OCI-M1 (cell line): ENCODE results near the gene RPP25L.

Experiments used
- DNase-seq: peaks from one replicate; lab custom pipeline; 2025; lab: John Stamatoyannopoulos, UW

The RPP25L gene

DNA sequence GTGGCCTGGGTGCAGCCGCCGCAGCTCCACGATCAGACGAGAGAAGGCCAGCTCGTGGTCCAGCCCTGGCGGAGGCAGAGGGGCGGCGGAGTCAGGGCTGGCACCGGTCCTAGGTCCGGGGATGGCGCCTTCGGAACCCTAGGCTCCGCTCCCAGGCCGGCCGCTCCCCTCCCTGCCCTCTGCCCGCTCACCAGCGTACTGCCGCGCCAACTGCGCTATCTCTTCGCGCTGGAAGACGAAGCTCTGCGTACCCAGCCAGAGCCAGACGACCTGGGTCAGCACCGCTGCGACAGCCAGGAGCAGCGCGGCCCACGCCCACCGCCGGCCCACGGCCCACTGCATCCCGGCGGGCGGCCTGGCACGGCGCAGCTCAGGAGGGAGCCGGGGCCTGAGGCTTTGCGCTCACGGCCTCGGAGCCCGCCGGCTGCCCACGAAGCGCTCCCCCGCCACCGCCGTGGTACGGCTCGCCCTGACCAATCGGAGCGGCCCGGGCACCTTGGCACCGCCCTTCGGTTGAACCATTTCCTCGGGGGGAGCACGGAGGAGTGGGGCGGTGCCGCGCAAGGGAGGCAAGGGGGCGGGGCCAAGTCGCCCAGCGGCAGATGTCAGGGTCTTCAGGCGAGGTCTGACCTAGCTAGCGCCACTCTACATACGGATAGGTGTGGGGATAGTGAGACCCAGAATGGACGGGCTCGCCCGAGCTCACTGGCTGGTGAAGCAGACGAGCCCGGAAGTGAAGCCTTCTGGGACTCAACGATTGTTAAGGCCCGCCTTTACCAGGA lies 25.6 kb upstream of the RPP25L start, which contains the start of gene SIGMAR1:
Gene SIGMAR1, minus strand, starts transcription at position 432 of the 782 bp plus-strand sequence. Its CDS starts 90 bp downstream, at position 342.
- DNase-seq: peak; percentile 94

DNA sequence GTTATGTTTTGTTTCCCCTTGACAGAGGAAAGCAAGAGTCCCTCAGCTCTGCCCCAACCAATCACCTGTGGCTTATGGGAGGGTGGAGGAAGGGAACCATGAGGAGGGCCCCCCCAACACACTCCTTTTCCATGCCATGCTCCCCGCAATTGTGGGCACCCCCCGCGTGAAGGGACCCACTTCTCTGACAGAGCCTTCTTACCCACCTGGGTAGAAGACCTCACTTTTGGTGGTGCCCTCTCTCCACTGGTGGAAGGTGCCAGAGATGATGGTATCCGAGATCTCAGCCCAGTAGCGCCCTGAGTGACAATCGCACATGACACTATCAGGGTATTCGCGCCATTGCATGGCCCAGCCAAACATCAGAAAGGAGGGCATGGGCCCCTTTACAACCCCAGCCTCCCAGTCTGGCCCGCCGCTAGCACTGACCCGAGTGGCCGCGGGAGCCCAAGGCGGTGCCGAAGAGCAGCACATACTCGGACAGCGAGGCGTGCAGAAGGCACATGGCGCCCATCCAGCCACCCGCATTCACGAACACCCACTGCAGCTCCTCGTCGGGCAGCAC lies 25.0 kb upstream of the RPP25L start:
- peak; percentile 43 for DNase-seq

DNA sequence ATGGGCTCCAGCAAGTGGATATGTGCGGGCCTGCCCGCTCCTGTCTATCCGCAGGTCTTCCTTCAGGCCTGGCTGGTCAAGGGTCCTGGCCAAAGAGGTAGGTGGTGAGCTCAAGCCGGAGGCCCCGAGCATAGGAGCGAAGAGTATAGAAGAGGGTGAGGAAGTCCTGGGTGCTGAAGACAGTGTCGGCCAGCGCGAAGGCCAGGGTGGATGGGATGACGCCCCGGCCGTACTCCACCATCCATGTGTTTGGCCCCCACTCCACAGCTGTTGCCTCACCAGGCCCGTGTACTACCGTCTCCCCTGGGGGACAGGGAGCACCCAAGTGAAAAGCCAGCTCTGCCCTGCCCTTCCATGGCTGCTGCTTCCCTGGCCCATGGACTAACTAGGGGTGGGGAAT lies 23.7 kb upstream of the RPP25L start:
- no peak for DNase-seq

DNA sequence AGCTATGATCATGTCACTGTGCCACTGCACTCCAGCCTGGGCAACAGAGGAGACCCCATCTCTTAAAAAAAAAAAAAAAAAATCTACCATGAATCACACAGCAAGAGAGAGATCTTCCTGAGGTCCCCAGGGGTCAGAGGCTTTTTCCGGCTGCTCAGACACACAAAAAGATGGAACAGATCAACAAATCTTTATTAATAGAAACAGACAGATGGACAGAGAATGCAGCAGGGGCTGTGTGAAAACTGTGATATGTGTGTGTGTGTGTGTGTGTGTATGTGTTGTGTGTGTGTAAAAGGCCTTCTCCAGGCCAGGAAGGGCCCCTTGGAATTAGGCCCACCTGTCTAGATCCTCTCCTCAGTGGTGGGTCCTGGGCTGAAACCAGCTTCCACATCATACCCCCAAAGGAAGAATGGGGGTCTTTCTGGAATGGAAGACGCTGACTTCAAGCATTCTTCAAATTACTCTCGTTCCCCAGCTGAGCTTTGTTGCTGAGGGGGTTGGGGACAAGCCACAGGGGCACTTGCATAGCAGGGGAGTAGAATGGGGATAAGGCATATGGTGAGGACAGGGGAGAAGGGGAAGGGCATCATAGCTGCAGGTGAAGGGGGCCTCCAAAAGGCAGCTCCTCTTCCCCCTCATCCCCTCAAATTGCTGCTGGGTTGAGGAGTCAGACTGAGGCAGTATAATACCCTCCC lies 22.8 kb upstream of the RPP25L start:
- DNase-seq: no peak

DNA sequence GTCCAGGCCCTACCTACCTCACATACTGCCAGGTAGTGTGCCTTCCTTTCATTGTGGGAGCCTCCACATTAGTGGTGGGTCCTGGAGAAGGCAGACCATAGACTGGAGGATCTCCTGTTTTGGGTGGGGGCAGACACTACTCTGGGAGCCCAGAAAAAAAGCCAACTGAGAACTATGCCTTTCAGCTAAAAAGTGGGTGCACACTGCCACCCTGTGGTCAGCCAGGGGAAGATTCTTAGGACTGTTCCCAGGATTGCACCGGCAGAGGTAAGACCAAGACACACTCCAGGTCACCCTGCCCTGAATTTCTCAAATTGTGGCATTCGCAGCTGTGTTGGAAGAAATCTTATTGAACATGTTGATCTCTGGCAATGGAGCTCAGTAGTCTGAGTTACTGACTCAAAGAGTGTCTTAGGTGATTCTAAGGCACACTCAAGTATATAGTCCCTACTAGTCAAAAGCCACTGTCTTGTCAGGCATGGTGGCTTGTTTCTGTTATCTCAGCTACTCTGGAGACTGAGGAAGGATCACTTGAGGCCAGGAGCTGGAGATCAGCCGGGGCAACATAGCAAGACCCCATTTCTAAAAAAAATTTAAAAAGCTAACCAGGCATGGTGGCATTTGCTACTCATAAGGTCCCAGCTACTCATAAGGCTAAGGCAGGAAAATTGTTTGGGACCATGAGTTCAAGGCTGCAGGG lies 22.1 kb upstream of the RPP25L start:
- peak; percentile 80 for DNase-seq

DNA sequence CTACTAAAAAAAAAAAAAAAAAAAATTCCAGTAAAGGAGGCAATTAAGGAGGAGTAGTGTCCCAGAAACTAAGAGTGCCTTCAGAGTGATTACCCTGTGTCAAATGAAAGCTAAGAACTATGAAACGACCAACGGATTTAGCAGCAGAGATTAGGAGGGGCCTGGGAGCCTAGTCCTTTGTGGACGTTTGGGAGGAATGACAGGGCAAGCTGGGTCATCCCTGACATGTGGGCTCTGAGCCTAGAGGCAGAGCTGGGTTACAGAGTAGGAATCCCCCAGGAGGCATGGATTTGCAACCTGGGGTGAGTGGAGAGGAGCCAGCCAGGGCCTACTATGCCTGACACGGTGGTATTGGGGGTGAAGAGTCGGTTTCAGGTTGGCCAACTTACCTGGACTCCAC lies 21.3 kb upstream of the RPP25L start:
- no peak for DNase-seq

DNA sequence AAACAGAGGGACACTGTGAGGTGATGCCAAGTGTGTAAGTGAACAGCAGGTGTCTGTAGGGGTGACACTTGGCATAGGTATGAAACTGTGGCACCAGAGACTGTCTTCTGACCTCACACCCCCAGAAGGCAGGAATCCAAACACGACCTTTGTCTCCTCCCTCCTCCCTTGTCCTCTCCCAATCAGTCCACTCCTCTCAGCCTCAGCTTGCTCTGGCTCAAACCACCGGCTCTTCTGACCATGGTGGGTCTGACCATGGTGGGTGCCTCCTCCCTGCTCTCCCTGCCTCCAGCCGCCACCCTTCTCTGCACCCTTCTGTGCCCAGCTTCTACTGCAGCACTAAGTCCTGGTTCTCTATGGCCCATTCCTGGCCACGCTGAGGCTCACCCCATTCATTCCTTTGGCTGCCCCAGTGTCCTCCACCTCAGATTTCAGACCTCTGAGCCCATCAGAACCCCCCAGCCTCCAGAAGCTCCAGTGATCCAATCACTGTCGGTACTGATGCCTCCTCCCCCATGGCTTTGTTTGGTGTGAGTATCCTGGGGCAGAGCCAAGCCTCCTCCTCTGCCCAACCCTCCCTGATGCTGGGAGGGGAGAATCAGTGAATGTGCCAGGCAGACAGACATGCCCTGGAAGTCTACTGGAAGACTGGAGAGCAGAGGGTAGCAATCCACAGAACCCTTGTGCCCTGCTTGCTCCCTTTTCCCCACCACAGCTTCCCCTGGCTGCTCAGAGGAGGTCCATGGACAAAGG lies 18.7 kb upstream of the RPP25L start:
- no peak for DNase-seq

DNA sequence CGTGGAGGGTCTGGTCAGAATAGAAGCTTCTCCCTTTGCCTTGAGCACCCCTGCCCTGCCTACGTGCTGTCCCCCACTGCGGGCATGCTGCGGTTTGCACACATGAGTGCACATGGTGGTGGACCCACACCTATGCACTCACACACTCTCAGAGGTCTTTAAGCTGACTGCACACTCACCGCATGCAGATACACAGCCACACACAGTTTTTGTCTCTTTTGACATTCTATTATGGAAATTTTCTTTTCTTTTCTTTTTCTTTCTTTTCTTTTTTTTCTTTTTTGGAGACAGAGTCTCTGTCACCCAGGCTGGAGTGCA lies 17.6 kb upstream of the RPP25L start:
- no peak for DNase-seq

DNA sequence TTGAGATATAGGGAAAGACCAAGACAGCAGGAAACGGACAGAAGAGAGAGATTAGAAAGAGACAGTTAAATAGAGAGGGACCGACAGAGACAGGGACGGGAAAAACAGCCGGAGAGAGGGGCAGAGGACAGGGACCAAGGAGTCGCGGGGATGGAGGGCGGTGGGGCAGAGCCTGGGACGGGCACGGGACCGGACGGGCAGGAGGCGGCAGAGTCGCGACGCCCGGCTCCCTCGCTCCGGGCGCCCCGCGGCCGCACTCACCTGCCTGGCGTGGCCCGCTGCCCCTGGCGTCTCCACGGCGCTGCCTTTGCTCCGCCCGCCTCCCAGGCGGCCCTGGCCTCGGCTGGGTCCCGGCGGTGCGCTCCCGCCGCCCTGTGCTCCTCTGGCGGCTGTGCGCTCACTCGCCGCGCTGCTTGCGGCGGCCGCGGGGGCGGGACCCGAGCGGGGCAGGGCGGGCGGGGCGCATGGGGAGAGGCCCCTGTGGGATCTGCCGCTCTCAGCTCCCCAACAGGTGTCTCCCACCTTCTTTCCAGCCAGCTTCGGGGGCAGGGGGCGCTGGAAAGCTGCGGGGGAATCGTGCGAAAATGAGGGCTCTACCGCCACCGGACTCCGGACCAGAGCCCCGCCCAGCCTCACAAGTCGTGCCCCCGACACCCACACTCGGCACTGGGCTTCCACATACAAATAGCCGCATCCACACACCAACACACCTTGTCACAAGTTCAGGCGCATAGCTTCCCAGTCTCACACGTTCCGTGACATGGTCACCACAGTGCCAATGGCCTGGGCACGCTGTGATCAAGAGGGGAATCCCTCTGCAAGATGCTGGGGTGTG lies 17.0 kb upstream of the RPP25L start, which contains the start of gene ARID3C:
Gene ARID3C, minus strand, starts transcription at position 411 of the 835 bp plus-strand sequence. CDS start 1,052 bp downstream, outside the sequence.
- no peak for DNase-seq

DNA sequence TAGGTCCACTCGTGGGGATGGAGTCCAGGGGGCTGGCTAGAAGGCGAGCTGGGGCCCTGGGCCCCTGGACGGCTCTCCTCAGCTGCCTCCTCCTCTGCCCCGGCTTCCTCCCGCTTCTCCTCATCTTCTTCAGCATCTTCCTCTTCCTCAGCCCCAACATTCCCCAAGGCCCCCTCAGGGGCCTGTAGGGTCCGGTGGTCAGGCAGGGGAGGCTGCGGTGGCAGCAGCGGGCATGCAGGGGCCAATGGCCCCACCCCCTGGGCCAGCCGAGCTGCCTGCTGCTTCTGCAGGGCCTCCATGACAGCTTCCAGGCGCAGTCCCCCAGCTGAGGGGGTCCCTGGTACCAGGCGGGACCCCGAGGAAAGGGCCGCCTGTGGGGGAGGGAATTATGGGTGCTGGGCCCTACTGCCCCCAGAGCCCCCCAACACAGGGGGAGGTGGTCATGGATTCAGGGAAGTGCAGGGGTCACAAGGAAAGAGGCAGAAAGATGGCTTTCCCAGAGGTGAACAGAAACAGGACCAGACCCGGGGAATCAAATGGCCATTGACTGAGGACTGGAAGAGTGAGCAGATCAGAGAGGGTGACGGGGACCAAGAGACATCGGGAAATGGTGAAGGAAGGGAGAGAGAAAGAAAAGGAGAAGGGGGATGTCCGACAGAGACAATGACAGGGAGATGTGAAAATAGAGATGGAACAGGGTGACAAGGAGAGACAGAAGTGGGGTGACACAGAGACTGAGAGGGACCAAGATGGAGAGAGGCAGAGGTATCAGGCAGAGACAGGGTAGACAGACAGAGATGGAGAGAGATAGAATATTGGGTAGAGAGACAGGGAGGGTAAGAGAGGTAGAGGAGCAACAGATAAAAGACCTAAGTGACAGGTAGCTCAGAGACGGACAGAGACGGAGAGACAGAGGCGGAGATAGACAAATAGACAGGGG lies 16.1 kb upstream of the RPP25L start:
- no peak for DNase-seq

DNA sequence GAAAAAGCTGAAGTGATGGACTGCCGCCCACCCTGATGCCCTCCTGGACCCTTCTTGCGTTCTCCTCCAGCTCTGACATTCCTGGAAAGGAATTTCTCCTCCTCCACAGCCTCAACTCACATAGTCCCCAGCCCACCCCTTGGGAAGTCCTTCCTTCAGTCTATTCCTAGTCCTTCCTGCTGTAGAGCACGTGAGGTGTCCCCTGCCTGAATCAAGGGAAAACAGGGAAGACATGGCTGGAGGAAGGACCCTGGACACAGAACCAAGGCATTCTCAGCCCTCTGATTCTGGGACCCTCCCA lies 13.2 kb upstream of the RPP25L start:
- DNase-seq: no peak

DNA sequence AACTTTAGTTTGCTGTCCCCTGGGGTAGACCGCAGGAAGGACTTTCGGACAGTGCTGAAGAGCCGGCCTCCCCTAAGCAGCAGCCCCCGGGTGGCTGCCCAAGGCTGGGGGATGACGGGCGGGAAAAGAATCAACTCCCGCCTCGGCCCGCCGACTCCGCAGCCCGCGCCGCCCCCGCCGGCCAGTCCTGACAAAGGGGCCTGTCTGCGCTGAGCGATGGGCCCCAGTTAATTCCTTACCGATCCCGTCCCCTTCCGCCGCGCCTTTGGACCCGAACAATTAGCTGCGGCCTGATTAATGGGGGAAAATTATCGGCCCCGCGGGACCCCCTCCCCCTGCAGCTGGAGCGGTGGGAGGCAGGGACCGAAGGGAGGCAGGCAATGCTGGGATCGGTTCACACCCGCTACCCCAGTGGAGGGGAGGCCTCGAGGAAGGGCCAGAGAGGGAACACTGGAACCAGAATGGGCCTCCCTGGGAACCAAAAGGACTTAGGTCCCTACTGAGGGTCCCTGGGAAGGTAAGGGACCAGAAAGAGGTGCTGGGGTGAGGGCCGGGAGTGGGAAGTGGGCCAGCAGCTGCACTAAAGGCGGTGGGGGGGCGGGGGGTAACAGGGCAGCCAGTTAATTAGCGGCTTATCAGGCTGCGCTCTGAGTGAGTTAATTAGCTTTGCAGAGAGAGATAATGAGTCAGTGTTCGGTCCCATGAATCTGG lies 12.7 kb upstream of the RPP25L start:
- no peak for DNase-seq

DNA sequence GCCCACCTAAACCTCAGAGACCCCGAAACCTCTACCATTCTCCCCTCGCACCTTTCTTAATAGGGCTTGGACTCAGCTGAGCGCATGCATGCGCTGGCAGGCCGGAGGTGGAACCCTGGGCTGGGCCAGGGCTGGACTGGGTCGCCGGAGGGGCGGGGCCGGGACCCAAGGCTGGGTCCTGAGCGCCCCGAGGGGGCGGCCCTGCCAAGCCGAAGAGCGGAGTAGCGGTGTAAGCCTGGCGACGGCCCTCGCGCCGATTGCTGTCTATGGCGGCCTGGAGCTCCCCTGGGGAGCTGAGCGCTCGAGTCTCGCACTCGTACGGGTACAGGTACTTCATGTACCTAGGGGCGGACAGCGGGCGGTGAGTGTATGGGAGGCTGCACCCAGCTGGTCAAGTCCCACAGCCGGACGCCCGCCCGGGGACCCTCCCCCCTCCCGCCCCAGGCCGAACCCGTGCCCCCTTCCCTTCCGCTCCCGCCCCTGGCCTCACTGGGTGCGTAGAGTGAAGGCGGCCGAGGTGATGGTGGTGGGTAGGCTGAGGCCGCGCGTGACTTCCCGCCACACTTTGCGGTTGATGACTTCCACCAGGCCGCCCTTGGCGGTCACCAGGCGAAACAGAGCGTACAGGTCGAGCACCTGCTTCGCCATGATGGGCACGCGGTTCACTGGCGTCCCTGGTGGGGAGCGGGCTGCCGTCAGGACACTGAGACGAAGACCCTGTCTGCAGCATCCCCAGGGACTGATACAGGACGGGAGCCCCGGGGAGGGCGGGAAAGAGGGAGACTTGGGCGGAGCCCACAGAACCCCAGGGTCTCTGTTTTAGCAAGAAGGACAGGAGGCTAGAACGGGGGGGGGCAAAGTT lies 11.7 kb upstream of the RPP25L start:
- DNase-seq: no peak

DNA sequence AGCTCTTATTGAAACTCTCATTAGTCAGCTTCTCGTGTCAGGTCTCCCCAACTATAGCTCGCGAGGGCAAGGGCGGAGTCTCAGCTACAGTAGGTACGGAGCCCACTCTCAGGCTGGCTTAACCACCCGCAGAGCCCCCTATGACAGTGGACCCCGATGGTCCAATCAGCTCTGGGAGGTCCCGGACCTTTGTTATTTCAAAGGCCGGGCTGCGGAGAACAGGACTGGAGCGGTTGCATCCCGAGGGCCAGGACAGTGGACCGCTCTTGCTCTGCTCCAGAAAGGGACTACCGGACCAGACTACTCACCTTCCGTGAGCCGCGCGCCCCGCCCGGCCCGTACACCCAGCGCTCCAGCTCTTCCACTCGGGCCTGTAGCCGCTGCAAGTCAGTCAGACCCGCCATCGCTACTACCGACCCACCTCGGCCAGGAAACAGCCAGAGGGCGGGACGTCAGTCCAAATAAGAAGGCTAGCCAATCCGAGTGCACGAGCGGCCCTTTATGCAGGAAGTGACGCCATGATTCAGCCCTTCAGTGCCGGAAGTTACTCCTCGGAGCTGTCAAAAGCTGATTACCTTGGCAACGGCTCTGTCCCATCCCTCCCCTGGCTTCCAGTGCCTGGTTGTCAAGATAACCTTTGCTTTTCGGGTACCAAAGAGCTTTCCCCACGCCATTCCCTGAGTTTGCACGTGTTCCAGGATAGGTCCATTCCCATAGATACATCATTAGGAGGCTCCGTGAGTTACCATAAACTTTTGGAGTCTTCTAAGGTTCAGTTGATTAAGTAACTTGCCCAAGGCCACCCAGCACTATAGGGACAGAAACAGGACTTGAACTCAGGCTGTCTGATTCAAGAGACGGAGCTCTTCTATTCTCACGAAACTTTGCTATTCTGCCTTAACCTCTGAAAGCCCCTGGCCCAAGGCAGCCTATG lies 8.4 kb upstream of the RPP25L start, which contains the start of gene DCTN3:
Gene DCTN3, minus strand, starts transcription at position 435 of the 934 bp plus-strand sequence. Its CDS starts 31 bp downstream, at position 404.
- DNase-seq: peak; percentile 97

DNA sequence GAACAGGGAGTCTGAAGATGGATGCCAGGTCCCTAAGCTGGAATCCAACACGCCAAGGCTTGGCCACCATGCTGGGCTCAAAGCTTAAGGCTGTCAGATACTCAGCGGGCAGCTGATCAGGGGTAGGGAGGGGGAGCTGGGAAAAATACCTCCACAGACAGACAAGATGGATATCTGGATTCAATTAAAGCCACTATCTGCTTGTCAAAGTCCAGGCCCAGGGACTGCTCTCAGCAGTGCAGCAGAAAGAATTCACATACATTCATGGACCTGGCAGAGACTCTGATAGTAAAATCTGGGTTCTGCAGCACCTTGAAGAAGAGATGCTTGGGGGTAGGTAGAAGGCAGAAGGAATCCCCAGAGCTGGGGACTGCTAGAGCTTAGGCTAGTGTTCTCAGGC lies 3.2 kb upstream of the RPP25L start:
- DNase-seq: no peak

DNA sequence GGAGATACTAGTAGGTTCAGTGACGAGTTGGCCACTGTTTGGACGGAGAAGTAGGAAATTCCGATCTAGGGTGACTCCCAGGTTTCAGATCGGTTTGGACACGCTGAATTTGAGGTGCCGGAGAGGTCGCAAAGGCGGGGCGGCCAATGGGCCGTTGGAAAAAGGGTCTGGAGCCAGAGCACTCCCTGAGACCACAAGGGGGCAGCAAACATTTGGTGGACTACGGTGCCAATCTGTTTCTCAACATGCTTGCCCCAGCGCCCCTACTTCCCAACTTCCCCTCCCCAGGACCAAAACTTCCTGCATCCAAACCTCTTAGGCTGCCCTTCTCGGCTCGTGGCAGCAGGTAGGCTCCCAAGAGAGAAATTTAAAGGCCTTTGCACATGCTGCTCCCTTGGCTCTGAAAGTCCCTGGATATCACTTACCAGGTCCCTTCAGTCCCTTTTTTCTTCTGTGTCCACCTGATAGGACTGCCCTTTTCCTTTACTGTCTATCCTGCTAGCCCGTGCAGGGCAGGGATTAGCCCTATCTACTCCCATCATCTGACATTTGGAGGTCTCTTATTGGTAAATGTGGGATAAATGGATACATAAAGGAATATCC lies 992 bp upstream of the RPP25L start:
- DNase-seq: peak; percentile 87
